ENCODE results near the gene ATG16L2. TPM values are rescaled to one million over a fixed set of nuclear protein-coding genes. Genes with fewer than 3 reads are reported as not detected.
"Not testable (repeated sequence)": the region's sequence is repeated elsewhere in the genome, so short reads cannot be mapped to it uniquely, and the experiment has no call there.

The ATG16L2 gene
- total RNA-seq, 2 experiments from 2014 or later: 103 to 168 TPM

GRCh38 chr11:72825661-72826060 is 11.4 kb downstream of the ATG16L2 start:
- peaks cover 27% of the 10 kb centered on the region for H3K4me1 Mint-ChIP-seq
- CTCF ChIA-PET: interaction anchor here (1.0 kb wide), 1 partner anchor 352 kb away, joined by 3 read pairs; no protein-coding TSS in a partner anchor
- H3K4me3 Mint-ChIP-seq: no peak overlapping the region
- ATAC-seq: no peak
- H3K9me3 Mint-ChIP-seq (ENCODE audit: low read depth): no peaks in the 10 kb centered on the region
- H3K27me3 Mint-ChIP-seq: no peaks in the 10 kb centered on the region
- peaks cover 29% of the 10 kb centered on the region for H3K36me3 Mint-ChIP-seq
- no peak for DNase-seq
- H3K27ac Mint-ChIP-seq: no peak overlapping the region

GRCh38 chr11:72826191-72826941 is 12.2 kb downstream of the ATG16L2 start:
- Mint-ChIP-seq H3K27me3 (no peaks in the 10 kb centered on the region), H3K4me1 (peaks cover 23% of the 10 kb centered on the region), H3K36me3 (peaks cover 24% of the 10 kb centered on the region), H3K4me3 (no peak overlapping the region), H3K27ac (no peak overlapping the region), H3K9me3 (ENCODE audit: low read depth) (no peaks in the 10 kb centered on the region)
- no peak for ATAC-seq
- no peak for DNase-seq
- CTCF ChIA-PET: interaction anchor here (1.0 kb wide), 1 partner anchor 351 kb away, joined by 3 read pairs; no protein-coding TSS in a partner anchor

GRCh38 chr11:72826942-72827480 is 12.8 kb downstream of the ATG16L2 start:
- Mint-ChIP-seq H3K36me3 (peaks cover 24% of the 10 kb centered on the region), H3K27ac (peak overlapping the region; percentile 89), H3K4me1 (peaks cover 23% of the 10 kb centered on the region), H3K27me3 (no peaks in the 10 kb centered on the region), H3K9me3 (ENCODE audit: low read depth) (no peaks in the 10 kb centered on the region), H3K4me3 (no peak overlapping the region)
- CTCF ChIA-PET: interaction anchor here (0.9 to 1.7 kb wide), 5 partner anchors 8 to 349 kb away, joined by 3 to 7 read pairs (median 4); no protein-coding TSS in a partner anchor
- ATAC-seq (no peak), DNase-seq (no peak)

- peaks cover 22% of the 10 kb centered on the region for H3K4me1 Mint-ChIP-seq
- DNase-seq; H3K9me3 Mint-ChIP-seq (ENCODE audit: low read depth); H3K27me3 Mint-ChIP-seq: not testable (repeated sequence)
- peak; percentile 76 for ATAC-seq
- peak overlapping the region; percentile 21 for H3K4me3 Mint-ChIP-seq
- peak overlapping the region; percentile 89 for H3K27ac Mint-ChIP-seq
- CTCF ChIA-PET: interaction anchor here (0.9 to 2.3 kb wide), 11 partner anchors 8 to 358 kb away, joined by 3 to 20 read pairs (median 4); partner anchors contain the start of gene STARD10
- peaks cover 24% of the 10 kb centered on the region for H3K36me3 Mint-ChIP-seq
These were observed 13.4 kb downstream of the ATG16L2 start for GRCh38 chr11:72827656-72828055.

GRCh38 chr11:72828081-72828567 is 13.9 kb downstream of the ATG16L2 start:
- H3K9me3 Mint-ChIP-seq (ENCODE audit: low read depth): no peaks in the 10 kb centered on the region
- H3K27ac Mint-ChIP-seq: peak overlapping the region; percentile 89
- no peaks in the 10 kb centered on the region for H3K27me3 Mint-ChIP-seq
- ATAC-seq (peak; percentile 22), DNase-seq (no peak)
- peaks cover 22% of the 10 kb centered on the region for H3K36me3 Mint-ChIP-seq
- peaks cover 21% of the 10 kb centered on the region for H3K4me1 Mint-ChIP-seq
- CTCF ChIA-PET: interaction anchor here (0.9 to 2.3 kb wide), 11 partner anchors 8 to 358 kb away, joined by 3 to 20 read pairs (median 4); partner anchors contain the start of gene STARD10
- peak overlapping the region; percentile 21 for H3K4me3 Mint-ChIP-seq

- CTCF ChIA-PET: interaction anchor here (1.2 to 2.3 kb wide), 5 partner anchors 13 to 357 kb away, joined by 4 to 20 read pairs (median 7); no protein-coding TSS in a partner anchor
- Mint-ChIP-seq H3K4me1 (peaks cover 20% of the 10 kb centered on the region), H3K27me3 (no peaks in the 10 kb centered on the region), H3K36me3 (peaks cover 20% of the 10 kb centered on the region), H3K4me3 (no peak overlapping the region), H3K9me3 (ENCODE audit: low read depth) (no peaks in the 10 kb centered on the region), H3K27ac (peak overlapping the region; percentile 89)
- DNase-seq (no peak), ATAC-seq (no peak)
These were observed 14.5 kb downstream of the ATG16L2 start for GRCh38 chr11:72828692-72829101.

GRCh38 chr11:72829178-72829577 is 15.0 kb downstream of the ATG16L2 start:
- Mint-ChIP-seq H3K36me3 (peaks cover 20% of the 10 kb centered on the region), H3K4me1 (peaks cover 21% of the 10 kb centered on the region), H3K9me3 (ENCODE audit: low read depth) (no peaks in the 10 kb centered on the region), H3K27me3 (no peaks in the 10 kb centered on the region), H3K4me3 (no peak overlapping the region), H3K27ac (peak overlapping the region; percentile 17)
- ATAC-seq: no peak
- no peak for DNase-seq
- CTCF ChIA-PET: interaction anchor here (2.3 kb wide), 1 partner anchor 349 kb away, joined by 20 read pairs; no protein-coding TSS in a partner anchor

GRCh38 chr11:72829884-72830533 is 15.8 kb downstream of the ATG16L2 start:
- Mint-ChIP-seq H3K4me1 (peaks cover 29% of the 10 kb centered on the region), H3K9me3 (ENCODE audit: low read depth) (no peaks in the 10 kb centered on the region), H3K4me3 (no peak overlapping the region), H3K27ac (peak overlapping the region; percentile 17), H3K36me3 (peaks cover 20% of the 10 kb centered on the region), H3K27me3 (no peaks in the 10 kb centered on the region)
- ATAC-seq: no peak
- CTCF ChIA-PET: interaction anchor here (1.9 to 3.4 kb wide), 3 partner anchors 8 to 348 kb away, joined by 8 to 58 read pairs (median 20); no protein-coding TSS in a partner anchor
- DNase-seq: no peak

GRCh38 chr11:72831521-72832300 is 17.5 kb downstream of the ATG16L2 start:
- Mint-ChIP-seq H3K4me3 (no peak overlapping the region), H3K27me3 (no peaks in the 10 kb centered on the region), H3K9me3 (ENCODE audit: low read depth) (no peaks in the 10 kb centered on the region), H3K36me3 (peaks cover 20% of the 10 kb centered on the region), H3K4me1 (peaks cover 34% of the 10 kb centered on the region), H3K27ac (peak overlapping the region; percentile 37)
- peak; percentile 67 for DNase-seq
- peak; percentile 54 for ATAC-seq
- CTCF ChIA-PET: interaction anchor here (0.5 to 3.4 kb wide), 25 partner anchors 8 to 504 kb away, joined by 3 to 58 read pairs (median 4); partner anchors contain the start of gene FCHSD2

GRCh38 chr11:72832301-72833082 is 18.3 kb downstream of the ATG16L2 start:
- no peak overlapping the region for H3K4me3 Mint-ChIP-seq
- H3K36me3 Mint-ChIP-seq: peaks cover 22% of the 10 kb centered on the region
- no peaks in the 10 kb centered on the region for H3K9me3 Mint-ChIP-seq (ENCODE audit: low read depth)
- no peak for DNase-seq
- H3K4me1 Mint-ChIP-seq: peaks cover 29% of the 10 kb centered on the region
- H3K27me3 Mint-ChIP-seq: no peaks in the 10 kb centered on the region
- ATAC-seq: no peak
- CTCF ChIA-PET: interaction anchor here (0.5 to 3.4 kb wide), 22 partner anchors 8 to 503 kb away, joined by 3 to 58 read pairs (median 4); partner anchors contain the start of gene FCHSD2
- H3K27ac Mint-ChIP-seq: peak overlapping the region; percentile 56

- Mint-ChIP-seq H3K4me3 (no peak overlapping the region), H3K4me1 (peaks cover 27% of the 10 kb centered on the region), H3K27me3 (no peaks in the 10 kb centered on the region), H3K36me3 (peaks cover 20% of the 10 kb centered on the region), H3K9me3 (ENCODE audit: low read depth) (no peaks in the 10 kb centered on the region), H3K27ac (peak overlapping the region; percentile 56)
- DNase-seq: no peak
- ATAC-seq: no peak
- CTCF ChIA-PET: interaction anchor here (1.0 to 3.4 kb wide), 7 partner anchors 20 to 410 kb away, joined by 3 to 58 read pairs (median 4); no protein-coding TSS in a partner anchor
These were observed 19.0 kb downstream of the ATG16L2 start for GRCh38 chr11:72833083-72833733.

Measured in activated CD8-positive, alpha-beta memory T cell treated with anti-CD3 and anti-CD28 coated beads, Interleukin-2, amount 10 ng/mL, durations not matched to agents 7 days and 5 days (primary cell).